ENCODE measurements around the gene GALNT6. TPM values are rescaled to one million over a fixed set of nuclear protein-coding genes. Genes with fewer than 3 reads are reported as not detected.
A peak's percentile ranks its signal among the peaks of the same experiment; 100 is the strongest.

Gene GALNT6
- total and polyA plus RNA-seq, 9 of the 15 experiments (the other 6 are each of a cell fraction or from before 2014, with no cell fraction given) = 1.5 to 8.6 (median 5.1) TPM

DNA sequence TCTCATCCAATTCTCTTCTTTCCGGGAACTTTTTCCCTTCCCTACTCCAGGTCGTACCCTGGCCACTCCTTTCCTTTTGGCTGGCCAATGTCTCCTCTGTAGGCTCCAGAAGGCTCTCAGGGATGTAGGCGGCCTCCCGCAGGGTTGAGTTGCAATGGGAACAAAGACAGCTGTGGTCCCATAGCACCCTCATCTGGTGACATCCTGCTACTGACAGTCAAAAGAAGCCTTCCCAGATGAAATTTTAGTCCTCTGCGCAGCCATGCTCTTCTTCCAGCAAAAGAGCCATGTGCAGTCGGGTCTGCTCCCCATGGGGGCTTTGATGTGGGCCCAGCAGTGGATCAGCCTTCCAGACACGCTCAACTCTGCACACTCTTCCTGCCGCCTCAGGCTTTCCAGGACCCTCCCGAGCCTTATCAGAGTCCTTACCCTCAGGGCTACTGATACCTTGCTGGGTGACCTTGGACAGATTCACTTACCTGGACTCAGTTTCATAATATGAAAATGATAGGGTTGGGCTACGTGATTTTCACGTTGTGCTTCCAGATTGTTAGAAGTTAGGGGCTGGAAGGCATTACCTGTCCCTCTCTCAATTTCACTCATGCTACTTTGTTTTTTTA lies 39.2 kb downstream of the GALNT6 start (continued):
- TF ChIP-seq, protein P1, sequence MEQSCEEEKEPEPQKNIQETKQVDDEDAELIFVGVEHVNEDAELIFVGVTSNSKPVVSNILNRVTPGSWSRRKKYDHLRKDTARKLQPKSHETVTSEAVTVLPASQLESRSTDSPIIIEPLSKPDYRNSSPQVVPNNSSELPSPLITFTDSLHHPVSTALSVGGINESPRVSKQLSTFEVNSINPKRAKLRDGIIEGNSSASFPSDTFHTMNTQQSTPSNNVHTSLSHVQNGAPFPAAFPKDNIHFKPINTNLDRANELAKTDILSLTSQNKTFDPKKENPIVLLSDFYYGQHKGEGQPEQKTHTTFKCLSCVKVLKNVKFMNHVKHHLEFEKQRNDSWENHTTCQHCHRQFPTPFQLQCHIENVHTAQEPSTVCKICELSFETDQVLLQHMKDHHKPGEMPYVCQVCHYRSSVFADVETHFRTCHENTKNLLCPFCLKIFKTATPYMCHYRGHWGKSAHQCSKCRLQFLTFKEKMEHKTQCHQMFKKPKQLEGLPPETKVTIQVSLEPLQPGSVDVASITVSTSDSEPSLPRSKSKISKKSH (CRISPR knock-in tag; IDR thresholded peaks at IDR 0.05) = no peak
- TF ChIP-seq ZNF699 (CRISPR knock-in tag; IDR thresholded peaks at IDR 0.05; ENCODE audit: insufficient replicate concordance) (no peak), GTF2E2 (tag; IDR thresholded peaks at IDR 0.05) (no peak), CBFB (CRISPR knock-in tag; IDR thresholded peaks at IDR 0.05) (no peak), SUPT5H (IDR thresholded peaks at IDR 0.05) (no peak), TCF7 (IDR thresholded peaks at IDR 0.05; ENCODE audit: borderline replicate concordance) (no peak), BMI1 (IDR thresholded peaks at IDR 0.05; ENCODE audit: low read length) (no peak), ESRRA (IDR thresholded peaks at IDR 0.05; ENCODE audit: borderline replicate concordance, low read depth) (peak; percentile 17; the same call in 1 of the 2 replicates), ETV6 (IDR thresholded peaks at IDR 0.05; ENCODE audit: borderline replicate concordance in 1 of 2, low read depth in 2 of 2, low read length in 1 of 2) (no peak), ETV6 (CRISPR knock-in tag; IDR thresholded peaks at IDR 0.05; ENCODE audit: borderline replicate concordance) (no peak), GATAD2B (IDR thresholded peaks at IDR 0.05; ENCODE audit: borderline replicate concordance) (no peak), NR1H2 (CRISPR knock-in tag; IDR thresholded peaks at IDR 0.05) (no peak), CAMTA2 (CRISPR knock-in tag; conservative IDR thresholded peaks at IDR 0.05) (no peak), CTBP1 (IDR thresholded peaks at IDR 0.05; ENCODE audit: borderline replicate concordance) (peak; percentile 48; the same call in 1 of the 2 replicates), CBFA2T3 (IDR thresholded peaks at IDR 0.05) (no peak), YY1 (IDR thresholded peaks at IDR 0.05; ENCODE audit: borderline replicate concordance in 1 of 3, control insufficient read depth in 1 of 3, extremely low read depth in 1 of 3, insufficient read depth in 3 of 3, insufficient read length in 1 of 3, insufficient replicate concordance in 2 of 3, low read depth in 1 of 3, low read length in 2 of 3) (peak in 1 of 3 experiments; percentile 49)
- TF ChIP-seq, protein P2, sequence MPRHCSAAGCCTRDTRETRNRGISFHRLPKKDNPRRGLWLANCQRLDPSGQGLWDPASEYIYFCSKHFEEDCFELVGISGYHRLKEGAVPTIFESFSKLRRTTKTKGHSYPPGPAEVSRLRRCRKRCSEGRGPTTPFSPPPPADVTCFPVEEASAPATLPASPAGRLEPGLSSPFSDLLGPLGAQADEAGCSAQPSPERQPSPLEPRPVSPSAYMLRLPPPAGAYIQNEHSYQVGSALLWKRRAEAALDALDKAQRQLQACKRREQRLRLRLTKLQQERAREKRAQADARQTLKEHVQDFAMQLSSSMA (CRISPR knock-in tag; IDR thresholded peaks at IDR 0.05) = no peak
- TF ChIP-seq, protein P3, sequence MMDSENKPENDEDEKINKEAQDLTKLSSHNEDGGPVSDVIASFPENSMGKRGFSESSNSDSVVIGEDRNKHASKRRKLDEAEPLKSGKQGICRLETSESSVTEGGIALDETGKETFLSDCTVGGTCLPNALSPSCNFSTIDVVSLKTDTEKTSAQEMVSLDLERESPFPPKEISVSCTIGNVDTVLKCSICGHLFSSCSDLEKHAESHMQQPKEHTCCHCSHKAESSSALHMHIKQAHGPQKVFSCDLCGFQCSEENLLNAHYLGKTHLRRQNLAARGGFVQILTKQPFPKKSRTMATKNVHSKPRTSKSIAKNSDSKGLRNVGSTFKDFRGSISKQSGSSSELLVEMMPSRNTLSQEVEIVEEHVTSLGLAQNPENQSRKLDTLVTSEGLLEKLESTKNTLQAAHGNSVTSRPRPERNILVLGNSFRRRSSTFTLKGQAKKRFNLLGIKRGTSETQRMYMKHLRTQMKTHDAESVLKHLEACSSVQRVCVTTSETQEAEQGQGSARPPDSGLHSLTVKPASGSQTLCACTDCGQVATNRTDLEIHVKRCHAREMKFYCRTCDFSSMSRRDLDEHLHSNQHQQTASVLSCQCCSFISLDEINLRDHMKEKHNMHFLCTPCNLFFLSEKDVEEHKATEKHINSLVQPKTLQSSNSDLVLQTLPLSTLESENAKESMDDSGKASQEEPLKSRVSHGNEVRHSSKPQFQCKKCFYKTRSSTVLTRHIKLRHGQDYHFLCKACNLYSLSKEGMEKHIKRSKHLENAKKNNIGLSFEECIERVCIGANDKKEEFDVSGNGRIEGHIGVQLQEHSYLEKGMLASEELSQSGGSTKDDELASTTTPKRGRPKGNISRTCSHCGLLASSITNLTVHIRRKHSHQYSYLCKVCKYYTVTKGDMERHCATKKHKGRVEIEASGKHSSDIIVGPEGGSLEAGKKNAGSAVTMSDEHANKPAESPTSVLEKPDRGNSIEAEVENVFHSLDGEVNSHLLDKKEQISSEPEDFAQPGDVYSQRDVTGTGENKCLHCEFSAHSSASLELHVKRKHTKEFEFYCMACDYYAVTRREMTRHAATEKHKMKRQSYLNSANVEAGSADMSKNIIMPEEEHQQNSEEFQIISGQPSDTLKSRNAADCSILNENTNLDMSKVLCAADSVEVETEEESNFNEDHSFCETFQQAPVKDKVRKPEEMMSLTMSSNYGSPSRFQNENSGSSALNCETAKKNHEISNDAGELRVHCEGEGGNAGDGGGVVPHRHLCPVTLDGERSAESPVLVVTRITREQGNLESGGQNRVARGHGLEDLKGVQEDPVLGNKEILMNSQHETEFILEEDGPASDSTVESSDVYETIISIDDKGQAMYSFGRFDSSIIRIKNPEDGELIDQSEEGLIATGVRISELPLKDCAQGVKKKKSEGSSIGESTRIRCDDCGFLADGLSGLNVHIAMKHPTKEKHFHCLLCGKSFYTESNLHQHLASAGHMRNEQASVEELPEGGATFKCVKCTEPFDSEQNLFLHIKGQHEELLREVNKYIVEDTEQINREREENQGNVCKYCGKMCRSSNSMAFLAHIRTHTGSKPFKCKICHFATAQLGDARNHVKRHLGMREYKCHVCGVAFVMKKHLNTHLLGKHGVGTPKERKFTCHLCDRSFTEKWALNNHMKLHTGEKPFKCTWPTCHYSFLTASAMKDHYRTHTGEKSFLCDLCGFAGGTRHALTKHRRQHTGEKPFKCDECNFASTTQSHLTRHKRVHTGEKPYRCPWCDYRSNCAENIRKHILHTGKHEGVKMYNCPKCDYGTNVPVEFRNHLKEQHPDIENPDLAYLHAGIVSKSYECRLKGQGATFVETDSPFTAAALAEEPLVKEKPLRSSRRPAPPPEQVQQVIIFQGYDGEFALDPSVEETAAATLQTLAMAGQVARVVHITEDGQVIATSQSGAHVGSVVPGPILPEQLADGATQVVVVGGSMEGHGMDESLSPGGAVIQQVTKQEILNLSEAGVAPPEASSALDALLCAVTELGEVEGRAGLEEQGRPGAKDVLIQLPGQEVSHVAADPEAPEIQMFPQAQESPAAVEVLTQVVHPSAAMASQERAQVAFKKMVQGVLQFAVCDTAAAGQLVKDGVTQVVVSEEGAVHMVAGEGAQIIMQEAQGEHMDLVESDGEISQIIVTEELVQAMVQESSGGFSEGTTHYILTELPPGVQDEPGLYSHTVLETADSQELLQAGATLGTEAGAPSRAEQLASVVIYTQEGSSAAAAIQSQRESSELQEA (IDR thresholded peaks at IDR 0.05; ENCODE audit: low read depth) = no peak
